Midbrain (tissue), 1 donor: ENCODE data around the gene HLA-F.

Source experiments
- DNase-seq: peaks from one replicate; lab custom pipeline; 2025; lab: John Stamatoyannopoulos, UW

The HLA-F gene

GRCh38 chr6:29763491-29764289 is 40.5 kb downstream of the HLA-F start:
- no peak for DNase-seq

- DNase-seq = no peak
Measured at GRCh38 chr6:29764422-29765196, 41.4 kb downstream of the HLA-F start.

- no peak for DNase-seq
Measured at GRCh38 chr6:29769336-29769735, 46.1 kb downstream of the HLA-F start.

- no peak for DNase-seq
Measured at GRCh38 chr6:29770306-29770705, 47.1 kb downstream of the HLA-F start.

- no peak for DNase-seq
Measured at GRCh38 chr6:29776684-29777083, 53.5 kb downstream of the HLA-F start.
